ENCODE data around the gene FPR1. TPM values are rescaled to one million over a fixed set of nuclear protein-coding genes. Genes with fewer than 3 reads are reported as not detected.

FPR1 gene
- total RNA-seq, 3 donors from 2014 or later, result 6.0 to 14.9 (median 13.1) TPM

DNA sequence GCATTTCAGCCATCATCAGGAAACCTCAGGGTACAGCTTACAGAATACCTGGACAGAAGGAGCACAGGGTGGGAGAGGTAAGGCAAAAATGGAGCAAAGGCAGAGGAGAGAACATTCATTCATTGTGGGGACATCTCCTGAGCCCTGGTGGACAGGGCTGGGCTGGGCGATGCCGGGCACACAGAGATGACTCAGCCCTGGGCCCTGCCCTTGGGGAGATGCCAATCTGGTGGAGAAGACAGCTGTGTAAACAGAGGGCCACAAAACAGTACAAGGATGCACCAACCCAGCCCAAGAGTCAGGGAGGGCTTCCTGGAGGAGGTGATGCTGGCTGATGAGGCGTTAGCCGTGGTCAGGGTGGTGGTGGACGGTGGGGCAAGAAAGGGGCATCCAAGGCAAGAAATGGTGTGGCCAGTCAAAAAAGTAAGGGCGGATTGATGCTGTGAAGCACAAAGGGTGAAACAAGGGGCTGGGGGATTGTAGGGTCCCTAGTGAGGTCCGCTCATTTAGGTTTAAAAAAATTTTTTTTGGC lies 24.3 kb downstream of the FPR1 start:
- Histone ChIP-seq H3K9me3 (peaks cover 4 to 13% of the 10 kb centered on the region in 2 donors), H3K27me3 (peaks cover 0 to 59% of the 10 kb centered on the region in 2 donors), H3K4me1 (no peaks in the 10 kb centered on the region), H3K4me3 (no peak overlapping the region), H3K27ac (no peak overlapping the region), H3K36me3 (no peaks in the 10 kb centered on the region)
- TF ChIP-seq, protein P1, sequence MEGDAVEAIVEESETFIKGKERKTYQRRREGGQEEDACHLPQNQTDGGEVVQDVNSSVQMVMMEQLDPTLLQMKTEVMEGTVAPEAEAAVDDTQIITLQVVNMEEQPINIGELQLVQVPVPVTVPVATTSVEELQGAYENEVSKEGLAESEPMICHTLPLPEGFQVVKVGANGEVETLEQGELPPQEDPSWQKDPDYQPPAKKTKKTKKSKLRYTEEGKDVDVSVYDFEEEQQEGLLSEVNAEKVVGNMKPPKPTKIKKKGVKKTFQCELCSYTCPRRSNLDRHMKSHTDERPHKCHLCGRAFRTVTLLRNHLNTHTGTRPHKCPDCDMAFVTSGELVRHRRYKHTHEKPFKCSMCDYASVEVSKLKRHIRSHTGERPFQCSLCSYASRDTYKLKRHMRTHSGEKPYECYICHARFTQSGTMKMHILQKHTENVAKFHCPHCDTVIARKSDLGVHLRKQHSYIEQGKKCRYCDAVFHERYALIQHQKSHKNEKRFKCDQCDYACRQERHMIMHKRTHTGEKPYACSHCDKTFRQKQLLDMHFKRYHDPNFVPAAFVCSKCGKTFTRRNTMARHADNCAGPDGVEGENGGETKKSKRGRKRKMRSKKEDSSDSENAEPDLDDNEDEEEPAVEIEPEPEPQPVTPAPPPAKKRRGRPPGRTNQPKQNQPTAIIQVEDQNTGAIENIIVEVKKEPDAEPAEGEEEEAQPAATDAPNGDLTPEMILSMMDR (IDR thresholded peaks at IDR 0.05), result no peak
- DNase-seq (ENCODE audit: low spot score in 2 of 2), result no peak
- intact Hi-C loops (cut with DNase I; ENCODE audit: low total_unique reads), result no loop called here

DNA sequence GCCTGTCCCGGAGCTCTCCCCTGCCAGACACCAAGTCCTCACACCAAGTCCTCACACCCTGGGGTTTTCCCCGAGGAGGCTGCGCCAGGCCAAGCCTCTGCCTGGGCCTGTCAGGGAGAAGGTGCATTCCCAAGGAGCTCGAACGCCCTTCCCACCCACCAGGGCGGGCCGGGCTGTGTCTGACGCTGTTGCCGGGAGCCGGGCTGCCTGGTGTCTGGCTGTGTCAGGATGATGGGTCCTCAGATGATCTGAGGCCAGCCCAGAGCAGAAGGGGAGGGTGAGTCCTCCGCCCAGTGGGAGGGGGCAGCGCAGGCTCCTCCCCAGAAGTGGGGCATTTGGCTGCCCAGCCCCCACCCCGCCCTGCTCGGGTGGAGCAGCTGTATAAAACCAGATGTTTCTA lies 25.6 kb downstream of the FPR1 start:
- intact Hi-C loops (cut with DNase I; ENCODE audit: low total_unique reads), result no loop called here
- Histone ChIP-seq H3K9me3 (peaks cover 3 to 6% of the 10 kb centered on the region in 2 donors), H3K27ac (no peak overlapping the region), H3K27me3 (peaks cover 0 to 73% of the 10 kb centered on the region in 2 donors), H3K4me3 (no peak overlapping the region), H3K4me1 (no peaks in the 10 kb centered on the region), H3K36me3 (no peaks in the 10 kb centered on the region)
- TF ChIP-seq POLR2A (IDR thresholded peaks at IDR 0.05) (no peak), POLR2AphosphoS5 (IDR thresholded peaks at IDR 0.05) (no peak)
- TF ChIP-seq, protein P1 (IDR thresholded peaks at IDR 0.05), result no peak
- DNase-seq (ENCODE audit: low spot score in 2 of 2), result peak in 1 of 2 donors; percentile 18

DNA sequence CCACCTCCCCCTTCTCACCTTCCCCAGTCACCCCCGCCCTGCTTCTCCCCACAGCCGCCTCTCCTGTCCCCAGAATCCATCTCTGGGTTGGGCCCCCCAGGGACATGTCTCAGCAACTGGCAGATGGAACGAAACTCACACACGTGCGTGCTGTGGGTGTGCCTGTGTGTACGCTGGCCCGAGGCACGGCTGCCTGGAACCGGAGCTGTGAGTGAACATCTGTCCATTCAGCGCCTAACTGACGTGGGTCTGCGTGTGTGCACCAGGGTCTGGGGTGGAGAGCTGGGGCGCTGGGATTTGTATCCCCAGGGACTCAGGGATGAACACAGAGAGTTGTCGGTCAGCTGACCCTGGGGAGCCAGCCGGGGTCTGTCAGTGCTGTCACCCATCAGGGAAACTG lies 27.1 kb downstream of the FPR1 start:
- DNase-seq (ENCODE audit: low spot score in 2 of 2), result no peak

DNA sequence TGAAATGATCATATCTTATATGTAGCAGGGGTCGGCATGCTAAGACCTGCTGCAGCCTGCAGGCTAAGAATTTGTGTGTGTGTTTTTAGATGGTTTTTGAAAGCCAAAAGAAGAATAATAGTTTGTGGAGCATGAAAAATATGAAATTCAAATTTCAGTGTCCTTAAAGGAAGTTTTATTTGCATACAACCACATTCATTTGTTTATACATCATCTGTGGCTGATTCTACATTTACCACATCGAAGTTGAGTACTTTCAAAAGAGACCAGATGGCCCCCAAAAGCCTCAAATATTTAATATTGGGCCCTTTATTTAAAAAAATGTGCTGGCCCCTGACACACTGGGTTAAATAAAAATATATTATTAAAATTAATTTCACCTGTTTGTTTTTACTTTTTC lies 29.2 kb downstream of the FPR1 start:
- peak overlapping the region in 1 of 3 donors; percentile 33 for H3K4me3 ChIP-seq
- H3K27me3 ChIP-seq, result peaks cover 8 to 82% of the 10 kb centered on the region in 2 donors
- H3K27ac ChIP-seq, result no peak overlapping the region
- H3K36me3 ChIP-seq, result no peaks in the 10 kb centered on the region
- intact Hi-C loops (cut with DNase I; ENCODE audit: low total_unique reads), result no loop called here
- TF ChIP-seq, protein P1 (IDR thresholded peaks at IDR 0.05), result no peak
- TF ChIP-seq POLR2A (IDR thresholded peaks at IDR 0.05) (no peak), POLR2AphosphoS5 (IDR thresholded peaks at IDR 0.05) (no peak)
- H3K4me1 ChIP-seq, result no peaks in the 10 kb centered on the region
- H3K9me3 ChIP-seq, result no peaks in the 10 kb centered on the region
- DNase-seq (ENCODE audit: low spot score in 2 of 2), result no peak

More for the DNA sequence above, 27.1 kb downstream of the FPR1 start:
- Histone ChIP-seq H3K9me3 (no peaks in the 10 kb centered on the region), H3K27me3 (peaks cover 3 to 81% of the 10 kb centered on the region in 2 donors), H3K27ac (no peak overlapping the region), H3K36me3 (no peaks in the 10 kb centered on the region), H3K4me3 (no peak overlapping the region), H3K4me1 (no peaks in the 10 kb centered on the region)
- intact Hi-C loops (cut with DNase I; ENCODE audit: low total_unique reads), result no loop called here
- no peak for TF ChIP-seq POLR2AphosphoS5 (IDR thresholded peaks at IDR 0.05)
- TF ChIP-seq POLR2A (IDR thresholded peaks at IDR 0.05), result no peak
- TF ChIP-seq, protein P1 (IDR thresholded peaks at IDR 0.05), result no peak

DNA sequence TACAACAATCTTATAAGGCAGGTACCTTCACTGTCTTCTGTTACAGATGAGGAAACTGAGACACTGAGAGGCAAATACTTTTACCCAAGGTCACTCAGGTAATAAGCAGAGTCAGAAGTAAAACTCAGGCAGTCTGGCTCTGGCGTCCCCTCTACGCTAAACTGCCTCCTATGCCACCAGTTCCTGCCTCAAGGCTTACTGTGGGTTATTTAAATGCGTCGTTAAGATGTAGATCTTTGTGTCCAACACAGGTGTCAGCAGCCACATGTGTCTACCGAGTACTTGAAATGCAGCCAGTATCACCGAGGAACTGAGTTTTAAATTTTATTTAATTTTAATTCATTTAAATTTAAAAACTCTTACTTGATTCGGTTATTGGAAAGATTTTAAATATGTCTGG lies 29.8 kb downstream of the FPR1 start:
- Histone ChIP-seq H3K36me3 (no peaks in the 10 kb centered on the region), H3K4me1 (no peaks in the 10 kb centered on the region), H3K27ac (no peak overlapping the region), H3K4me3 (no peak overlapping the region), H3K9me3 (no peaks in the 10 kb centered on the region), H3K27me3 (peaks cover 8 to 81% of the 10 kb centered on the region in 2 donors)
- no peak for DNase-seq (ENCODE audit: low spot score in 2 of 2)
- no peak for TF ChIP-seq POLR2A (IDR thresholded peaks at IDR 0.05)
- TF ChIP-seq, protein P1 (IDR thresholded peaks at IDR 0.05), result no peak
- TF ChIP-seq POLR2AphosphoS5 (IDR thresholded peaks at IDR 0.05), result no peak
- intact Hi-C loops (cut with DNase I; ENCODE audit: low total_unique reads), result no loop called here

Data from breast epithelium (tissue), 4 donors.